ENCODE results near the gene HINT3.

DNA sequence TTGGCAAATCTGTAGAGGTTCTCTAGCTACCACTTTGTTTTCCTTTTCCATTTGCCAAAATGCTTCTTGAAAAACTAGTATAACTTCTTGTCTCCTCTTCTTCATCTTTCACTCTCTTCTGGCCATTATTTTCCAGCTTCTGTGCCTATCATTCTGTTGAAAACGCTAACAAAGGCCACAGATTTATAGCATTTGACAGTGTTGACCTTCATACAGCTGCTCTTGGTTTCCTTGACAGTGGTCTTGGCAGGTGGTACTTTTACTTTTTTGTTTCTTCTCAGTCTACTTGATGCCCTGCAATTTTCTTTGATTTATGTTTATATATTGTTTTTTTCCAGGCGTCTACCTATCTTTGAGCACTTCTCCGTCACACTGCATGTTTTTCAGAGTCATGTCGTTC is 53.5 kb downstream of the HINT3 start:
- TF ChIP-seq, protein P1, sequence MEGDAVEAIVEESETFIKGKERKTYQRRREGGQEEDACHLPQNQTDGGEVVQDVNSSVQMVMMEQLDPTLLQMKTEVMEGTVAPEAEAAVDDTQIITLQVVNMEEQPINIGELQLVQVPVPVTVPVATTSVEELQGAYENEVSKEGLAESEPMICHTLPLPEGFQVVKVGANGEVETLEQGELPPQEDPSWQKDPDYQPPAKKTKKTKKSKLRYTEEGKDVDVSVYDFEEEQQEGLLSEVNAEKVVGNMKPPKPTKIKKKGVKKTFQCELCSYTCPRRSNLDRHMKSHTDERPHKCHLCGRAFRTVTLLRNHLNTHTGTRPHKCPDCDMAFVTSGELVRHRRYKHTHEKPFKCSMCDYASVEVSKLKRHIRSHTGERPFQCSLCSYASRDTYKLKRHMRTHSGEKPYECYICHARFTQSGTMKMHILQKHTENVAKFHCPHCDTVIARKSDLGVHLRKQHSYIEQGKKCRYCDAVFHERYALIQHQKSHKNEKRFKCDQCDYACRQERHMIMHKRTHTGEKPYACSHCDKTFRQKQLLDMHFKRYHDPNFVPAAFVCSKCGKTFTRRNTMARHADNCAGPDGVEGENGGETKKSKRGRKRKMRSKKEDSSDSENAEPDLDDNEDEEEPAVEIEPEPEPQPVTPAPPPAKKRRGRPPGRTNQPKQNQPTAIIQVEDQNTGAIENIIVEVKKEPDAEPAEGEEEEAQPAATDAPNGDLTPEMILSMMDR (conservative IDR thresholded peaks at IDR 0.05), result no peak
- TF ChIP-seq EZH2 (IDR thresholded peaks at IDR 0.05; ENCODE audit: low read depth), result no peak

Data from PC-9 (cell line).